ENCODE data around the gene FOXF1.

The FOXF1 gene

GRCh38 chr16:86485746-86486145 is 24.6 kb upstream of the FOXF1 start:
- Histone ChIP-seq H3K27me3 (peaks cover 42% of the 10 kb centered on the region), H3K4me1 (no peaks in the 10 kb centered on the region), H3K9me3 (peaks cover 2% of the 10 kb centered on the region; the same call in 1 of the 2 replicates), H3K36me3 (no peaks in the 10 kb centered on the region), H3K4me3 (ENCODE audit: low read depth, low read length) (no peak overlapping the region)
- TF ChIP-seq, protein P1, sequence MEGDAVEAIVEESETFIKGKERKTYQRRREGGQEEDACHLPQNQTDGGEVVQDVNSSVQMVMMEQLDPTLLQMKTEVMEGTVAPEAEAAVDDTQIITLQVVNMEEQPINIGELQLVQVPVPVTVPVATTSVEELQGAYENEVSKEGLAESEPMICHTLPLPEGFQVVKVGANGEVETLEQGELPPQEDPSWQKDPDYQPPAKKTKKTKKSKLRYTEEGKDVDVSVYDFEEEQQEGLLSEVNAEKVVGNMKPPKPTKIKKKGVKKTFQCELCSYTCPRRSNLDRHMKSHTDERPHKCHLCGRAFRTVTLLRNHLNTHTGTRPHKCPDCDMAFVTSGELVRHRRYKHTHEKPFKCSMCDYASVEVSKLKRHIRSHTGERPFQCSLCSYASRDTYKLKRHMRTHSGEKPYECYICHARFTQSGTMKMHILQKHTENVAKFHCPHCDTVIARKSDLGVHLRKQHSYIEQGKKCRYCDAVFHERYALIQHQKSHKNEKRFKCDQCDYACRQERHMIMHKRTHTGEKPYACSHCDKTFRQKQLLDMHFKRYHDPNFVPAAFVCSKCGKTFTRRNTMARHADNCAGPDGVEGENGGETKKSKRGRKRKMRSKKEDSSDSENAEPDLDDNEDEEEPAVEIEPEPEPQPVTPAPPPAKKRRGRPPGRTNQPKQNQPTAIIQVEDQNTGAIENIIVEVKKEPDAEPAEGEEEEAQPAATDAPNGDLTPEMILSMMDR (IDR thresholded peaks at IDR 0.05; ENCODE audit: low read depth, low read length), result no peak
- no peak for DNase-seq

DNA sequence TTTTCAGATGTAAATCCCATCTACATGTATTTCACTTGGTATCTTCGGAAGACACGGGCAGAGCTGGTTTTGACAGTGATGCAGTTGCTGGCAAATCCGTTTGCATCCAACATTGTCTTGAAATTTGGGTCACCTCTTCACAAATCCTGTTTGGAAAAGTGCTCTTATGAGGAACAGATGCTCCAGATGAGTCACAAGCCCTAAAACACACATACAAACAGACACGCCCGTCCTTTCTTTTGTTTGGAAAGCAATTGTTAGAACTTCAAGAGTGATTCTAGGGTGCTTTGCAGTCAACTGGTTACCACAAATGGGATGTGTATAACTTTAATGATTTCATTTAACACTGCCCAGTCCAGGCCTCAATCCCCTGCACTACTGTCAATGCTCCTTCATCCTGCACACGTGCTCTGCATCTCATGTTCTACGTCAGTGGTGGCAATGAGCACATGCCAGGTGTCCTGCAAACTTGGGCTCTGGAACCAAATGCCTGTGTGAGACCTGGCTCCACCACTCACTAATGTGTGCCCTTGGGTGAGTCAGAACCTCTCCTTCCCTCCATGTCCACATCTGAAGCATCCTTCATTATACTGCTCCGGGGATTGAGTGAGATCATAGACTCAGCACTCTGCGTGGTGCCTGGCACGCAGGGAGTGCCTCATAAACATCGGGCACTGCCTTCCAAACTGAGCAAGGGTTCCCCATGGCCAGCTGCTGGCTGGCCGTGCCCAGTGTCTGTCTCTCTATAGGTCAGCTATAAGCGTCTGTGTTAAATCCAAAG is 19.3 kb upstream of the FOXF1 start:
- peaks cover 95% of the 10 kb centered on the region for H3K27me3 ChIP-seq
- no peak for DNase-seq
- no peaks in the 10 kb centered on the region for H3K4me1 ChIP-seq
- H3K36me3 ChIP-seq, result no peaks in the 10 kb centered on the region
- H3K9me3 ChIP-seq, result no peaks in the 10 kb centered on the region
- H3K4me3 ChIP-seq (ENCODE audit: low read depth, low read length), result no peak overlapping the region
- TF ChIP-seq, protein P1 (IDR thresholded peaks at IDR 0.05; ENCODE audit: low read depth, low read length), result no peak

DNA sequence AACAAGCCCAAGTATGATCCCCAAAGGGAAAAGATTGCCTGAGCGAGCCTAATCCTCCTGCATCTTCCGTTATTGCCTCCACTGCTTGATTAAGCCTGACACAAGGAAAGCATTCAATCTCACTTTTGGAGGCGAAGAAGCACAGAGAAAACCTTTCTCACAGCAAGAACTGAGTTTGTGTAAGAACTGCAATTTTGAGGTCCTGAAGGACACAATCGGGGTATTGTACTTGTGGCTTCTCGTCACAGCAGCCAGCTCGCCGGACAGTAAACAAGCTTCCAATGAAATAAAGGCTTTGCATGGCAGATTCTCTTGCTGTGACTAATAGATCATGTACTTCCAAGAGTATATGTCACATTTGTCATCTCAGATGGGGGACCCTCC is 18.7 kb upstream of the FOXF1 start:
- TF ChIP-seq, protein P1 (IDR thresholded peaks at IDR 0.05; ENCODE audit: low read depth, low read length), result no peak
- H3K36me3 ChIP-seq, result no peaks in the 10 kb centered on the region
- no peak for DNase-seq
- H3K27me3 ChIP-seq, result peaks cover 98% of the 10 kb centered on the region
- no peaks in the 10 kb centered on the region for H3K9me3 ChIP-seq
- H3K4me1 ChIP-seq, result no peaks in the 10 kb centered on the region
- no peak overlapping the region for H3K4me3 ChIP-seq (ENCODE audit: low read depth, low read length)

DNA sequence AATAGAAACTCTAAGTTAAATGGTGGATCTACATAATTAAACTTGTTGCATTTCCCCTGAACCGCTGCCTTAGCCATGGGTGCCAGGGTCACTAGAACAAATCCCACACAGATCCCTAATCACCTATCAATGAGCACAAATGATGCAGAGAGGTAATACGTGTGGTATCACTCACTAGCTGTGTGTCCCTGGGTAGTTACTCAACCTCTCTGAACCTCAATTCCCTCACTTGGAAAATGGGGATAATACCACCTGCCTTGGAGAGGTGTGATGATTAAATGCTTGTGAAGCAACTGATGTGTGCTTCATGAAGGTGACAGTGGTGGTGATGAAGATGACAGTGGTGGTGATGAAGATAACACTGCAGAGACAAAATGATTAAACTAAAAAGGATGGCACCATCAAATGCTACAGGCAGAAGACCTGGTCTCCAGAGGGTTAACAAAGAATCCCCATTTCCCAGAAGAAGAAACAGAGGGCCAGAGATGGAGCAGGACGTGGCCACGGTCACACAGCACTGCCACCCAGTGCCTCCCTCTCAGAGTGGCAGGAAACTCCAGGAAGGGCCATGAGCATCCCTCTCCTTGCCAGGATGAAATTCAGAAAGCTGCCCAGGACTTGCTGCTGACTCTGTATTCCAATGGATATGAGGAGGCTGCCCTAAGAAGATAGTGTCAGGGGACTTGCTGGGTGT is 17.9 kb upstream of the FOXF1 start:
- no peak overlapping the region for H3K4me3 ChIP-seq (ENCODE audit: low read depth, low read length)
- H3K9me3 ChIP-seq, result no peaks in the 10 kb centered on the region
- no peaks in the 10 kb centered on the region for H3K36me3 ChIP-seq
- TF ChIP-seq, protein P1 (IDR thresholded peaks at IDR 0.05; ENCODE audit: low read depth, low read length), result no peak
- no peaks in the 10 kb centered on the region for H3K4me1 ChIP-seq
- peaks cover 98% of the 10 kb centered on the region for H3K27me3 ChIP-seq
- no peak for DNase-seq

GRCh38 chr16:86492961-86493629 is 17.2 kb upstream of the FOXF1 start:
- Histone ChIP-seq H3K27me3 (peaks cover 97% of the 10 kb centered on the region), H3K9me3 (no peaks in the 10 kb centered on the region), H3K36me3 (no peaks in the 10 kb centered on the region)

More at GRCh38 chr16:86492961-86493629, 17.2 kb upstream of the FOXF1 start:
- TF ChIP-seq, protein P1 (IDR thresholded peaks at IDR 0.05; ENCODE audit: low read depth, low read length), result no peak
- no peak overlapping the region for H3K4me3 ChIP-seq (ENCODE audit: low read depth, low read length)
- H3K4me1 ChIP-seq, result no peaks in the 10 kb centered on the region
- DNase-seq, result no peak
